ENCODE results near the gene MYDGF. TPM values are rescaled to one million over a fixed set of nuclear protein-coding genes. Genes with fewer than 3 reads are reported as not detected.
A peak's percentile ranks its signal among the peaks of the same experiment; 100 is the strongest.

The MYDGF gene
- total RNA-seq, 1 donor from 2014 or later, result 94.2 TPM

GRCh38 chr19:4678881-4679790, 9.0 kb upstream of the MYDGF start:
- ATAC-seq (peak; percentile 41), DNase-seq (no peak)
- Histone ChIP-seq H3K9me3 (no peaks in the 10 kb centered on the region), H3K36me3 (peaks cover 78% of the 10 kb centered on the region), H3K4me1 (no peaks in the 10 kb centered on the region), H3K27me3 (no peaks in the 10 kb centered on the region), H3K27ac (no peak overlapping the region), H3K4me3 (no peak overlapping the region)
- intact Hi-C loops (cut with DNase I), result no loop called here
- TF ChIP-seq CTCF (IDR thresholded peaks at IDR 0.05), result no peak

GRCh38 chr19:4676955-4677731, 7.0 kb upstream of the MYDGF start:
- Histone ChIP-seq H3K4me1 (no peaks in the 10 kb centered on the region), H3K27ac (no peak overlapping the region), H3K36me3 (peaks cover 58% of the 10 kb centered on the region), H3K9me3 (no peaks in the 10 kb centered on the region), H3K4me3 (no peak overlapping the region), H3K27me3 (no peaks in the 10 kb centered on the region)
- intact Hi-C loops (cut with DNase I), result no loop called here
- peak; percentile 54 for TF ChIP-seq CTCF (IDR thresholded peaks at IDR 0.05)
- DNase-seq (no peak), ATAC-seq (peak; percentile 80)

GRCh38 chr19:4675346-4675745, 5.2 kb upstream of the MYDGF start:
- Histone ChIP-seq H3K9me3 (no peaks in the 10 kb centered on the region), H3K27ac (no peak overlapping the region), H3K4me3 (no peak overlapping the region), H3K36me3 (peaks cover 42% of the 10 kb centered on the region), H3K4me1 (peaks cover 5% of the 10 kb centered on the region), H3K27me3 (no peaks in the 10 kb centered on the region)
- TF ChIP-seq CTCF (IDR thresholded peaks at IDR 0.05), result no peak
- DNase-seq (no peak), ATAC-seq (no peak)
- intact Hi-C loops (cut with DNase I), result no loop called here

- no peaks in the 10 kb centered on the region for H3K9me3 ChIP-seq
- no peak for ATAC-seq
- H3K27me3 ChIP-seq, result no peaks in the 10 kb centered on the region
- no peak overlapping the region for H3K4me3 ChIP-seq
- peaks cover 33% of the 10 kb centered on the region for H3K36me3 ChIP-seq
- H3K4me1 ChIP-seq, result peaks cover 13% of the 10 kb centered on the region
- H3K27ac ChIP-seq, result no peak overlapping the region
- TF ChIP-seq CTCF (IDR thresholded peaks at IDR 0.05), result no peak
- no peak for DNase-seq
- intact Hi-C loops (cut with DNase I), result no loop called here
These were observed 3.6 kb upstream of the MYDGF start for GRCh38 chr19:4673726-4674125.

GRCh38 chr19:4673216-4673615, 3.1 kb upstream of the MYDGF start:
- H3K27ac ChIP-seq, result no peak overlapping the region
- ATAC-seq, result no peak
- H3K9me3 ChIP-seq, result no peaks in the 10 kb centered on the region
- no peaks in the 10 kb centered on the region for H3K27me3 ChIP-seq
- H3K4me1 ChIP-seq, result peaks cover 15% of the 10 kb centered on the region
- intact Hi-C loops (cut with DNase I), result no loop called here
- H3K4me3 ChIP-seq, result no peak overlapping the region
- TF ChIP-seq CTCF (IDR thresholded peaks at IDR 0.05), result no peak
- H3K36me3 ChIP-seq, result peaks cover 36% of the 10 kb centered on the region
- no peak for DNase-seq
